ENCODE results near the gene WBP1L.

DNA sequence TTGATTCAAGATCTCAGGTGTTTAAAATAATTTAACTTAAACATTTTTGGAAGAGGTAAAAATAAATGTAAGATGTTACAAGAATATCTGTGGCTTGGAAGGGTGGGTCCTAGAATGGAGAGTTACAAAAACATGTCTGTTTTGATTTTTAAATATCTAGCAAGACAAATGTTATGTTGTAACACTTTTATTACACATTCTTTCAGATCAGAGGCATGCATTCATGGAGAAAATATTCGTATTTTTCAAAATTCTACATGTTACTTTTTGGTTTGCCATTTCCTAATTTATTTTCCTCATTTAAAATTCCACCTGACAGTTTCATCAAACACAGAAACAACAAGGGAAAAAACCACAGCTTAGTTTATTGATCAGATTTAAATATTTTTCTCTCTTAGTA is 10.0 kb downstream of the WBP1L start:
- TF ChIP-seq POLR2A (IDR thresholded peaks at IDR 0.05; ENCODE audit: low read depth, low read length), result no peak
- TF ChIP-seq POLR2AphosphoS5 (IDR thresholded peaks at IDR 0.05; ENCODE audit: low read depth, low read length), result no peak
- TF ChIP-seq TAF1 (IDR thresholded peaks at IDR 0.05; ENCODE audit: borderline replicate concordance, low read depth, low read length), result no peak

Measured in GM12892 (cell line).